Measurements from ENCODE around the gene ETV3L.

The ETV3L gene

DNA sequence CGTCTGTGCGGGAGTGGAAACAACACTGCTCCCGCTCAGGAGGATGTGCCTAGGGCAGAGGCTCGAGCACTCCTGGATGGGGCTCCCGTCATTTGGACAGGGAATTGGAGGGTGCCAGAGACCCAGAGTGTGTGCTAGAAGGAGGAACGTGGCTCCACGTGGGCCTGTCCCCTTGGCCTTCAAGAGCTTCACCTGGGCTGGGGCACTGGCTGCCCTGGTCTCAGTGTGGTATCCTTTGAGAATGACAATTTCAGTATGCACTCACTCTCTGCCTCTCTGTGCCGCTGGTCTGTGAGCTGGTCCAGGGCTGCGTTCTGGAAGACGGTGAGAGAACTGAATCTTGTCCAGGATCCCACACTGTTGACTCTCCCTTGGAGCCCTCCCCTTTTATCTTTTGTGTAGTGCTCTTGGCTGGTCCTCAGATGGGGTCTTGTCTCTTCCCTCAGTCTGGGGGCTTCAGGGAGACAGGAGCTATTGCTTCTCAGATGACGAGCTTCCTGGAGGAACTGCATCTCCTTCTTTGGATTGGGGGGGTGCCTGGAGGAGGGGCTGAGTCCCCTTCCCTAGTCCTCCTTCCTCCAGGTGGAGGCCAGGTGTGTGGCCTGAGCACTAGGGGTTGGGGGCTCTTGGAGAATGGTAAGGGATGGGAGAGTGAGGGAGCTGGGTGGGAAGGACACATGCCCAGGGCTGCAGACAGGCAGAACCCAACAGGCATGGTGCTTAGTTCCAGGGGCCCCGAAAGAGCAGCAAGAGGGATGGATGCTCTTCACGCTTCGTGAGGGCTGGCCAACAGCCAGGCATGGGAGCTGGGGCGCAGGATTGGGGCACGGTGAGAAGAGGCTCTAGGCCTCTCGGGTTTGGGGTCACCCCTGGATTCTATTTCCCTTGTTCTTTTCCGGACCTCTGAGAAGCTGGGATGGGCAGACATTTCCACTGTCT, 14.8 kb upstream of the ETV3L start:
- DNase-seq (ENCODE audit: low spot score): no peak
- no peak overlapping the region for H3K27ac ChIP-seq
- POLR2A ChIA-PET (ENCODE audit: low non-redundant PET): interaction anchor here (0.6 kb wide), 1 partner anchor 19 kb away, joined by 3 read pairs; no protein-coding TSS in a partner anchor
- TF ChIP-seq, protein P1, sequence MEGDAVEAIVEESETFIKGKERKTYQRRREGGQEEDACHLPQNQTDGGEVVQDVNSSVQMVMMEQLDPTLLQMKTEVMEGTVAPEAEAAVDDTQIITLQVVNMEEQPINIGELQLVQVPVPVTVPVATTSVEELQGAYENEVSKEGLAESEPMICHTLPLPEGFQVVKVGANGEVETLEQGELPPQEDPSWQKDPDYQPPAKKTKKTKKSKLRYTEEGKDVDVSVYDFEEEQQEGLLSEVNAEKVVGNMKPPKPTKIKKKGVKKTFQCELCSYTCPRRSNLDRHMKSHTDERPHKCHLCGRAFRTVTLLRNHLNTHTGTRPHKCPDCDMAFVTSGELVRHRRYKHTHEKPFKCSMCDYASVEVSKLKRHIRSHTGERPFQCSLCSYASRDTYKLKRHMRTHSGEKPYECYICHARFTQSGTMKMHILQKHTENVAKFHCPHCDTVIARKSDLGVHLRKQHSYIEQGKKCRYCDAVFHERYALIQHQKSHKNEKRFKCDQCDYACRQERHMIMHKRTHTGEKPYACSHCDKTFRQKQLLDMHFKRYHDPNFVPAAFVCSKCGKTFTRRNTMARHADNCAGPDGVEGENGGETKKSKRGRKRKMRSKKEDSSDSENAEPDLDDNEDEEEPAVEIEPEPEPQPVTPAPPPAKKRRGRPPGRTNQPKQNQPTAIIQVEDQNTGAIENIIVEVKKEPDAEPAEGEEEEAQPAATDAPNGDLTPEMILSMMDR (conservative IDR thresholded peaks at IDR 0.05; ENCODE audit: low read depth): no peak
- CTCF ChIA-PET: interaction anchor here (0.6 to 1.0 kb wide), 2 partner anchors 9 to 42 kb away, joined by 3 to 4 read pairs; no protein-coding TSS in a partner anchor

DNA sequence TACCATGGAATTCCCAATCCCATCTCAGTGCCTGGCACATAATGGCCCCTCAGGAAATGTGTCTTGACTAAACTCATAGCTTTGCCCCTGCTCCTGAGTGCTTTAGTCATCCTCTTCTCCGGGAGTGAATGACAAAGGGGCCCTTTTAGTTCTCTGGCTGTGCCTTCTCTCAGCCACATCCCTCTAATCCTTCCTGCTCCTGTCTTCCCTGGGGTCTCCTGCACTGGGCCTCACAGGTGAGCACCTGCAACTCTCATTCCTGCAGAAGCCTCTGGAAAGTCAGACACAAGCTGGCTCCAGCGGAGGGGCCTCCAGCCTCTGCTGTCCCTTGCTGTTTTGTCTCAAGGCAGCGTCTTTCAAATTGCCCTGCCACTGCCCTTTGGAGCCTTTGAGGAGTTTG, 14.0 kb upstream of the ETV3L start:
- ChIA-PET POLR2A (ENCODE audit: low non-redundant PET) (no interaction called here), CTCF (interaction anchor here (0.6 to 1.0 kb wide), 2 partner anchors 43 to 475 kb away, joined by 3 to 4 read pairs; no protein-coding TSS in a partner anchor)

DNA sequence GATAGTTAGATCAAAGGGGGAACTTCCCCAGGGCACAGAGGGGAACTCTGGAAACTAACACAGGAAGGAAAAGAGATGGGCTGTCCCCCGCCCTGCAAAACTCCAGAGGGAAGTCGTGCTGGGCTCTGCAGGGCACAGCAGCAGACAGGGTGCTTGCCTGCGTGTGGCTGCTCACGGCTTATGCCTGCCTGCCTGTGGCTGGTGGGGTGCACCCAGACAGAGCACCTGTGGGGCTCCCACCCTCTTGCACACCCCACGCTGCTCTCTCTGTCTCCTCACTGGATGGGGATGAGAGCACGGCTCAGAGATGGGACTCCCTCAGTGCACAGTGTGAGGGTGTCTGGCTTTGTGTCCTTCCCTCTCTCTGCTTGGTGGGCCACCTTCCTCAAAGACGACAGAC, 13.5 kb upstream of the ETV3L start:
- POLR2A ChIA-PET (ENCODE audit: low non-redundant PET): no interaction called here
- no peak overlapping the region for H3K27ac ChIP-seq
- TF ChIP-seq, protein P1 (conservative IDR thresholded peaks at IDR 0.05; ENCODE audit: low read depth): no peak
- CTCF ChIA-PET: interaction anchor here (0.6 kb wide), 1 partner anchor 476 kb away, joined by 3 read pairs; no protein-coding TSS in a partner anchor
- DNase-seq (ENCODE audit: low spot score): no peak

More for the DNA sequence above, 14.0 kb upstream of the ETV3L start:
- TF ChIP-seq, protein P1 (conservative IDR thresholded peaks at IDR 0.05; ENCODE audit: low read depth): no peak
- no peak for DNase-seq (ENCODE audit: low spot score)
- no peak overlapping the region for H3K27ac ChIP-seq

DNA sequence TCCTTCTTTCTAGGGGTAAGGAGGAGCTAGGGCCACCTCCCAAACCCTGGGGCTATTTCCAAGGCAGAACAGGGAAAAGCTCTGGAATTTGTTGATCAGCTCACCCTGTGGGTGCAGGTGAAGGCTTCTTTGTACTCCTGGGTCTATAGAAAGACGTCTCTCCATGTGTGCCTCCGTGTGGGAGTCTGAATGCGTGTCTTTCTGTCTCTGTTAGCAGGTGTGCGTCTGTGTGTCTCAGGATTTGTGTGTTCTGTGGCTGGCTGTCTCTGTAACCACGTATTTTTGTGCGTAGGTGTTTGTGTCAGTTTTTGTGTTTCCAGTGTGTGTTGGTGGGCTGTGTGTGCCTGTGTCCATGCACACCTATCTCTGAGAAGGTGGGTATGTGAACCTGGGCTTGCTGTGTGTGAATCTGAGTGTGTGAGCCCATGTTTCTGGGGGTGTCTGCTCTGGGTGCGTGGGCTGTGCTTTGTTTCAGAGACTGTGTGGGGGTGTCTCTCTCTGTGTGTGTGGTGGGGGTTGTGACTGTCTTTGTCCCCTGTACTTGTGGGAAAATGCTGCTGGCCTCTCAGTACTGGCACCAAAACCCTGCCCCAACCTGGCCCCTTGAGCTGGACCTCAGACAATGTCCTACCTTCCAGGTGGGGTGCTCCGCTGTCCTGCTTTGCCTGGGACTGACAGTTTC, 12.7 kb upstream of the ETV3L start:
- DNase-seq (ENCODE audit: low spot score): no peak
- POLR2A ChIA-PET (ENCODE audit: low non-redundant PET): no interaction called here
- CTCF ChIA-PET: no interaction called here
- no peak overlapping the region for H3K27ac ChIP-seq
- TF ChIP-seq, protein P1 (conservative IDR thresholded peaks at IDR 0.05; ENCODE audit: low read depth): no peak

DNA sequence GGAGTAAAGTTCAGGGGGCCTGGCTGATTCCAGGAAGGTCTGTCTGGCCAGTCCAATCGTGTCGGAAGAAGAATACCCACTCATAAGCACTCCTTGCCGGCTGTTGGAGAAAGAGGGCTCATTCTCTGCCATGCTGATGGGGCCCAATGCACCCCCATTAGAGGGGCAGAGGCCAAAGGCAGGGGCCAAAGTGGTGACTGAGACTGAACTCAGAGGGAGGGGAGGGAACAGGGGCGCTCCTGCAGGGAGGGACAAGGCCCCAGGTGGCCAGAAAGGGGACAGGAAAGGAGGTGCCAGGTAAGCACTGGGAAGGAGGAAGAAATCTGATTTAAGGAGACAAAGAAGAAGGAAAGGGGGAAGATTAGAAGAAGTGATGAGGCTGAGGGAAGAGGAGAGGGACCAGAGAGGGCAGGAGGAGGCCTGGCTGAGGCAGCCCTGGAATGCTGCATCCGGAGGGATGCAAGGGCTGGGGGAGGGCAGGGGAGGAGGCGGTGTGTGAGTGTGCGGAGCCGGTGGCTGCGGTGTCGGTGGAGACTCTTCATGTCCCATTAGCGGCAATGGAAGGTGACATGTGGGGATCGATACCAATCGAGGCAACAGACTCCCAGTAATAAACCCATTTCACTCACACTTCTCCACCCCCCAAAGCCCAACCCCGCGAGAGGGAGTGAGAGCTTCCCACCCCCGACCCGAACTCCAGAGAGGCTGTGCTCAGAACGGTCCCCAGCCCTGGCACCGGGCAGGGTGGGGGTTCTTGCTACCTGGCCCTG, 12.0 kb upstream of the ETV3L start:
- no peak overlapping the region for H3K27ac ChIP-seq
- ChIA-PET POLR2A (ENCODE audit: low non-redundant PET) (no interaction called here), CTCF (no interaction called here)
- TF ChIP-seq, protein P1 (conservative IDR thresholded peaks at IDR 0.05; ENCODE audit: low read depth): no peak
- no peak for DNase-seq (ENCODE audit: low spot score)

DNA sequence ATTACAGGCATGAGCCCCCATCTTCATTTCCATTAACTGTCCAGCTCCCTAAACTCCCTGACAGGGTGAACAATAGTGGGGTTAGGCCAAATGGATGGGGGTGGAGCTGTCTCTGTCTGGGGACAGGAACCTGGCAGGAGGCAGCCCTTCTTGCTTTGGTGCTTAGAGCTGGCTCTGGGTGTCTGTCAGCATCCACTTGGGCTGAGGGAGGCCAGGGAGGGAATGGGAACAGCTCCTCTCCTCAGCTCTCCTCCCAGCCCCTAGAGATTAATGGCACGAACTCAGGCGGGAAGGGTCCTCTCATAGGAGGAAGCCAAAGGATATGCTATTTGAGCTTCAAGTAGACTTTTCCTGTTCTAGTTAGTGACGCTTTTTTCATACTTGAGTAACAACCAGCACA, 11.1 kb upstream of the ETV3L start:
- POLR2A ChIA-PET (ENCODE audit: low non-redundant PET): no interaction called here
- CTCF ChIA-PET: interaction anchor here (0.9 kb wide), 1 partner anchor 46 kb away, joined by 3 read pairs; no protein-coding TSS in a partner anchor

More for the DNA sequence above, 11.1 kb upstream of the ETV3L start:
- no peak overlapping the region for H3K27ac ChIP-seq
- TF ChIP-seq, protein P1 (conservative IDR thresholded peaks at IDR 0.05; ENCODE audit: low read depth): no peak
- no peak for DNase-seq (ENCODE audit: low spot score)

Data from RWPE1 (cell line).